Neural progenitor cell (in vitro differentiated cells): ENCODE results near the gene KLK3. TPM values are rescaled to one million over a fixed set of nuclear protein-coding genes. Genes with fewer than 3 reads are reported as not detected.
"Not testable (repeated sequence)": the region's sequence is repeated elsewhere in the genome, so short reads cannot be mapped to it uniquely, and the experiment has no call there.

ENCODE experiments used
- DNase-seq: peaks from one replicate; pipeline ENCODE4 v3.0.0-alpha.2; 2016; ENCODE audit warnings: low spot score
- H2AFZ ChIP-seq: fragments of 200-600 bp; sonication (generic); replicated peaks from 2 replicates; pipeline ENCODE4 v1.6.1; 2016; ENCODE audit warnings: antibody characterized with exemption
- H3F3A ChIP-seq: fragments of 200-600 bp; sonication (generic); 2 replicates; pipeline ENCODE4 v1.6.1; 2016; ENCODE audit warnings: antibody characterized with exemption, low read depth
- H3K27ac ChIP-seq: fragments of 200-600 bp; sonication (generic); 2 replicates; pipeline ENCODE4 v1.5.1; 2016; ENCODE audit warnings: mild to moderate bottlenecking
- H3K27me3 ChIP-seq: fragments of 200-600 bp; sonication (generic); 2 replicates; pipeline ENCODE4 v1.6.1; 2016; ENCODE audit warnings: mild to moderate bottlenecking, moderate library complexity
- H3K36me3 ChIP-seq: fragments of 200-600 bp; sonication (generic); 2 replicates; pipeline ENCODE4 v1.5.1; 2016
- H3K4me1 ChIP-seq: fragments of 200-600 bp; sonication (generic); 2 replicates; pipeline ENCODE4 v1.6.1; 2016; ENCODE audit warnings: mixed run types
- H3K4me2 ChIP-seq: fragments of 200-600 bp; sonication (generic); 2 replicates; pipeline ENCODE4 v1.6.1; 2016
- H3K4me3 ChIP-seq: fragments of 200-600 bp; sonication (generic); 2 replicates; pipeline ENCODE4 v1.5.1; 2016
- H3K79me2 ChIP-seq: fragments of 200-600 bp; sonication (generic); 2 replicates; pipeline ENCODE4 v1.6.1; 2016; ENCODE audit warnings: low read depth
- H3K9ac ChIP-seq: fragments of 200-600 bp; sonication (generic); 2 replicates; pipeline ENCODE4 v1.6.1; 2016
- H3K9me3 ChIP-seq: fragments of 200-600 bp; sonication (generic); 2 replicates; pipeline ENCODE4 v1.5.1; 2016; ENCODE audit warnings: low read depth
- H4K20me1 ChIP-seq: fragments of 200-600 bp; sonication (generic); 2 replicates; pipeline ENCODE4 v1.6.1; 2016; ENCODE audit warnings: low read depth
- H3K27ac Mint-ChIP-seq: 3 replicates; pipeline ENCODE4 v1.8.0; 2021; ENCODE audit warnings: mixed read lengths
- H3K27me3 Mint-ChIP-seq: 2 replicates; pipeline ENCODE4 v1.8.0; 2022; ENCODE audit warnings: low read depth, mild to moderate bottlenecking, inconsistent platforms, moderate library complexity, mixed read lengths; ENCODE audit not compliant: insufficient read depth
- H3K36me3 Mint-ChIP-seq: 3 replicates; pipeline ENCODE4 v1.8.0; 2021; ENCODE audit warnings: mixed read lengths
- H3K4me1 Mint-ChIP-seq: 3 replicates; pipeline ENCODE4 v1.8.0; 2021; ENCODE audit warnings: mixed read lengths
- H3K4me3 Mint-ChIP-seq: 3 replicates; pipeline ENCODE4 v1.8.0; 2021; ENCODE audit warnings: mild to moderate bottlenecking, moderate library complexity, mixed read lengths
- H3K9me3 Mint-ChIP-seq: 3 replicates; pipeline ENCODE4 v1.8.0; 2020; ENCODE audit warnings: mixed read lengths
- CTCF ChIP-seq: fragments of 200-600 bp; sonication (generic); IDR thresholded peaks from 2 replicates; pipeline ENCODE4 v1.5.1; 2017; ENCODE audit warnings: antibody characterized with exemption, mild to moderate bottlenecking
- EZH2 ChIP-seq: fragments of 200-600 bp; sonication (generic); IDR thresholded peaks from 2 replicates; pipeline ENCODE4 v1.6.1; 2017; ENCODE audit warnings: antibody characterized with exemption, mild to moderate bottlenecking, moderate library complexity
- EZH2phosphoT487 ChIP-seq: fragments of 200-600 bp; sonication (generic); IDR thresholded peaks from 2 replicates; pipeline ENCODE4 v1.6.1; 2017; ENCODE audit warnings: antibody characterized with exemption
- total RNA-seq: library from RNA; depleted of rRNA; stranded (reverse); fragments of >200 nt; gene quantifications from 2 replicates; pipeline ENCODE4 v1.2.3, GENCODE V29; 2015; ENCODE audit warnings: low replicate concordance

KLK3 gene
- total RNA-seq: not detected in 2 replicates

GRCh38 chr19:50854636-50855410 is at the start of gene KLK3:
KLK3 (plus strand) TSS chr19:50854915; CDS start chr19:50854956, 41 bp downstream.
- no peaks in the 10 kb centered on the region for H3F3A ChIP-seq
- peaks cover 14% of the 10 kb centered on the region for H3K27me3 Mint-ChIP-seq

GRCh38 chr19:50808856-50809255 is 45.9 kb upstream of the KLK3 start:
- Histone ChIP-seq H3K4me2 (no peak overlapping the region), H3K27ac (no peak overlapping the region), H3K9me3 (no peaks in the 10 kb centered on the region), H4K20me1 (peaks cover 1% of the 10 kb centered on the region), H3K9ac (no peak overlapping the region), H3K4me1 (no peaks in the 10 kb centered on the region), H3K27me3 (peaks cover 49% of the 10 kb centered on the region), H3K4me3 (no peak overlapping the region), H3F3A (peaks cover 8% of the 10 kb centered on the region), H3K79me2 (peaks cover 6% of the 10 kb centered on the region), H2AFZ (no peak overlapping the region), H3K36me3 (no peaks in the 10 kb centered on the region)
- no peak for DNase-seq
- no peak overlapping the region for H3K4me3 Mint-ChIP-seq
- no peak overlapping the region for H3K27ac Mint-ChIP-seq
- H3K9me3 Mint-ChIP-seq: peaks cover 5% of the 10 kb centered on the region
- TF ChIP-seq EZH2 (no peak), CTCF (no peak), EZH2phosphoT487 (no peak)
- H3K4me1 Mint-ChIP-seq: peaks cover 12% of the 10 kb centered on the region
- H3K36me3 Mint-ChIP-seq: no peaks in the 10 kb centered on the region
- H3K27me3 Mint-ChIP-seq: peaks cover 21% of the 10 kb centered on the region

More at GRCh38 chr19:50854636-50855410, at the start of gene KLK3:
- Mint-ChIP-seq H3K27ac (no peak within 1 kb of the TSS), H3K9me3 (peaks cover 2% of the 10 kb centered on the region), H3K36me3 (no peaks in the 10 kb centered on the region), H3K4me1 (no peaks in the 10 kb centered on the region), H3K4me3 (no peak within 1 kb of the TSS)
- no peaks in the 10 kb centered on the region for H4K20me1 ChIP-seq
- H3K36me3 ChIP-seq: no peaks in the 10 kb centered on the region
- no peaks in the 10 kb centered on the region for H3K9me3 ChIP-seq
- H3K4me2 ChIP-seq: no peak within 1 kb of the TSS
- H3K9ac ChIP-seq: no peak within 1 kb of the TSS
- TF ChIP-seq CTCF (no peak), EZH2phosphoT487 (no peak), EZH2 (no peak)
- peaks cover 44% of the 10 kb centered on the region for H3K27me3 ChIP-seq
- H3K4me1 ChIP-seq: no peaks in the 10 kb centered on the region
- H3K79me2 ChIP-seq: no peaks in the 10 kb centered on the region
- no peak within 1 kb of the TSS for H2AFZ ChIP-seq
- no peak for DNase-seq
- H3K4me3 ChIP-seq: no peak within 1 kb of the TSS
- no peak within 1 kb of the TSS for H3K27ac ChIP-seq

DNA sequence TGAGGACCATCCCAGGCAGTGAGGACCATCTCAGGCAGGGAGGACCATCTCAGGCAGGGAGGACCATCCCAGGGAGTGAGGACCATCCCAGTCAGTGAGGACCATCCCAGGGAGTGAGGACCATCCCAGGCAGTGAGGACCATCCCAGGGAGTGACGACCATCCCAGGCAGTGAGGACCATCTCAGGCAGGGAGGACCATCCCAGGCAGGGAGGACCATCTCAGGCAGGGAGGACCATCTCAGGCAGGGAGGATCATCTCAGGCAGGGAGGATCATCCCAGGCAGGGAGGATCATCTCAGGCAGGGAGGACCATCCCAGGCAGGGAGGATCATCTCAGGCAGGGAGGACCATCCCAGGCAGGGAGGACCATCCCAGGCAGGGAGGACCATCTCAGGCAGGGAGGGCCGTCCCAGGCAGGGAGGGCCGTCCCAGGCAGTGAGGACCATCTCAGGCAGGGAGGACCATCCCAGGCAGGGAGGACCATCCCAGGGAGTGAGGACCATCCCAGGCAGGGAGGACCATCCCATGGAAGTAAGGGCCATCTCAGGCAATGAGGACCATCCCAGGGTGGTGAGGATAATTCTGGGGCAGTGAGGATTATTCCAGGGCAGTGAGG is 43.0 kb upstream of the KLK3 start:
- H3K27me3 Mint-ChIP-seq: peaks cover 23% of the 10 kb centered on the region
- H3K27ac Mint-ChIP-seq: not testable (repeated sequence)

GRCh38 chr19:50812474-50812873 is 42.2 kb upstream of the KLK3 start:
- no peaks in the 10 kb centered on the region for H4K20me1 ChIP-seq
- H3K27ac Mint-ChIP-seq: no peak overlapping the region
- no peaks in the 10 kb centered on the region for H3K4me1 ChIP-seq
- TF ChIP-seq EZH2: no peak
- no peaks in the 10 kb centered on the region for H3K36me3 Mint-ChIP-seq
- peaks cover 12% of the 10 kb centered on the region for H3K9me3 Mint-ChIP-seq
- no peaks in the 10 kb centered on the region for H3K9me3 ChIP-seq
- H3K27ac ChIP-seq: no peak overlapping the region
- H3K4me3 ChIP-seq: no peak overlapping the region
- H3K36me3 ChIP-seq: no peaks in the 10 kb centered on the region
- H3K27me3 Mint-ChIP-seq: peaks cover 29% of the 10 kb centered on the region
- no peak overlapping the region for H3K4me2 ChIP-seq
- H3K79me2 ChIP-seq: no peaks in the 10 kb centered on the region
- H3K4me1 Mint-ChIP-seq: no peaks in the 10 kb centered on the region
- H3K4me3 Mint-ChIP-seq: peak overlapping the region; percentile 16
- no peak overlapping the region for H3K9ac ChIP-seq
- no peaks in the 10 kb centered on the region for H3F3A ChIP-seq
- peaks cover 67% of the 10 kb centered on the region for H3K27me3 ChIP-seq
- no peak for DNase-seq
- H2AFZ ChIP-seq: no peak overlapping the region

More for the DNA sequence above, 43.0 kb upstream of the KLK3 start:
- not testable (repeated sequence) for H3K9me3 Mint-ChIP-seq, H3K9ac ChIP-seq, H3K27ac ChIP-seq, H3K9me3 ChIP-seq, H3K36me3 Mint-ChIP-seq, H3K4me3 ChIP-seq, H3K4me1 Mint-ChIP-seq, H3K79me2 ChIP-seq, H3K4me1 ChIP-seq, H3K36me3 ChIP-seq, H3F3A ChIP-seq, H2AFZ ChIP-seq, H3K4me3 Mint-ChIP-seq, H3K4me2 ChIP-seq, DNase-seq, H4K20me1 ChIP-seq
- H3K27me3 ChIP-seq: peaks cover 66% of the 10 kb centered on the region
